PC-9 (cell line): ENCODE data around the gene STX1A.

Experiments
- CTCF ChIP-seq: fragments of 200-600 bp; sonication (generic); conservative IDR thresholded peaks from 2 replicates; pipeline ENCODE4 v1.6.1; 2017; ENCODE audit warnings: mixed run types, antibody characterized with exemption, mild to moderate bottlenecking, moderate library complexity
- EZH2 ChIP-seq: fragments of 200-600 bp; sonication (generic); IDR thresholded peaks from 2 replicates; pipeline ENCODE4 v1.8.0; 2017; ENCODE audit warnings: antibody characterized with exemption, low read depth

DNA sequence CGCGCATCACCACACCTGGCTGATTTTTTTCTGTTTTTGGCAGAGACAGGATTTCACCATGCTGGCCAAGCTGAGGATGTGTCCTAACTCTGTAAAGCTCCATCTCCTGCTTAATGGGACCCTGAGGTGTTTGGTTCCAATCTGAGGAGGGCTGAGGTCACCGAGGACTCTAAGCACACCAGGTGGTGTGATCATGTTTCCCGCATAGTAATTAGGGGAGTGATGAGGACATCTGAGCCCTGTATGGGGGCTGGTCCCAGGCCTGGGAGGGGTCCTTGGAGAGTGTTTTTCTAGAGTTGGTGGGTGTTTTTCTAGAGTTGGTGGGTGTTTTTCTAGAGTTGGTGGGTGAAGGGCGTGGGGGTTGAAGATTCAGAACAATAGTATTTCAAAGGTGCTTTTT is 22.1 kb upstream of the STX1A start:
- TF ChIP-seq CTCF, result no peak
- TF ChIP-seq EZH2, result no peak
